ENCODE data around the gene ZGPAT. TPM values are rescaled to one million over a fixed set of nuclear protein-coding genes. Genes with fewer than 3 reads are reported as not detected.

Gene ZGPAT
- total RNA-seq, 1 experiment from 2014 or later: 37.9 TPM

- CTCF ChIA-PET: no interaction called here
These were observed 25.8 kb downstream of the ZGPAT start for GRCh38 chr20:63733579-63734081.

GRCh38 chr20:63734111-63734945 lies 26.5 kb downstream of the ZGPAT start:
- Histone ChIP-seq H3K4me2 (ENCODE audit: low read length) (no peak overlapping the region), H3K36me3 (ENCODE audit: low read depth, low read length) (no peaks in the 10 kb centered on the region; the same call in 1 of the 2 replicates), H3K9me3 (ENCODE audit: low read length) (no peaks in the 10 kb centered on the region), H2AFZ (ENCODE audit: low read length) (no peak overlapping the region), H3K27me3 (ENCODE audit: low read length) (no peaks in the 10 kb centered on the region), H4K20me1 (ENCODE audit: low read length) (no peaks in the 10 kb centered on the region), H3K79me2 (ENCODE audit: low read length) (peaks cover 14% of the 10 kb centered on the region; the same call in 1 of the 2 replicates), H3K9ac (ENCODE audit: low read length) (no peak overlapping the region), H3K4me1 (ENCODE audit: insufficient read depth, low read length) (no peaks in the 10 kb centered on the region), H3K9me2 (replicated peaks; ENCODE audit: low read length) (no peaks in the 10 kb centered on the region), H3F3A (ENCODE audit: low read length, unreplicated experiment) (no peaks in the 10 kb centered on the region), H3K27ac (ENCODE audit: low read length) (no peak overlapping the region), H3K4me3 (ENCODE audit: low read length) (no peak overlapping the region)
- intact Hi-C loops (cut with micrococcal nuclease): no loop called here
- CTCF ChIA-PET: no interaction called here
- TF ChIP-seq EZH2phosphoT487 (IDR thresholded peaks at IDR 0.05; ENCODE audit: borderline replicate concordance, low read length) (no peak), CTCF (conservative IDR thresholded peaks at IDR 0.05; ENCODE audit: low read depth, low read length) (no peak), EZH2 (IDR thresholded peaks at IDR 0.05; ENCODE audit: low read length, unreplicated experiment) (no peak)
- ATAC-seq (no peak), DNase-seq (no peak)
- no TSS peak for BruUV-seq (replicated peaks)
- POLR2A ChIA-PET (ENCODE audit: unreplicated experiment): no interaction called here

More at GRCh38 chr20:63733579-63734081, 25.8 kb downstream of the ZGPAT start:
- H3K36me3 ChIP-seq (ENCODE audit: low read depth, low read length): no peaks in the 10 kb centered on the region; the same call in 1 of the 2 replicates
- intact Hi-C loops (cut with micrococcal nuclease): no loop called here
- no peaks in the 10 kb centered on the region for H3K27me3 ChIP-seq (ENCODE audit: low read length)
- no peak overlapping the region for H3K4me3 ChIP-seq (ENCODE audit: low read length)
- no peak overlapping the region for H3K4me2 ChIP-seq (ENCODE audit: low read length)
- H3K9ac ChIP-seq (ENCODE audit: low read length): no peak overlapping the region
- TF ChIP-seq EZH2 (IDR thresholded peaks at IDR 0.05; ENCODE audit: low read length, unreplicated experiment) (no peak), EZH2phosphoT487 (IDR thresholded peaks at IDR 0.05; ENCODE audit: borderline replicate concordance, low read length) (no peak), CTCF (conservative IDR thresholded peaks at IDR 0.05; ENCODE audit: low read depth, low read length) (no peak)
- DNase-seq: no peak
- H3K27ac ChIP-seq (ENCODE audit: low read length): no peak overlapping the region
- no peaks in the 10 kb centered on the region for H3F3A ChIP-seq (ENCODE audit: low read length, unreplicated experiment)
- ATAC-seq: no peak
- BruUV-seq (replicated peaks): no TSS peak
- no peaks in the 10 kb centered on the region for H3K4me1 ChIP-seq (ENCODE audit: insufficient read depth, low read length)
- POLR2A ChIA-PET (ENCODE audit: unreplicated experiment): no interaction called here
- H3K79me2 ChIP-seq (ENCODE audit: low read length): peaks cover 17% of the 10 kb centered on the region
- H2AFZ ChIP-seq (ENCODE audit: low read length): no peak overlapping the region
- H4K20me1 ChIP-seq (ENCODE audit: low read length): no peaks in the 10 kb centered on the region
- no peaks in the 10 kb centered on the region for H3K9me3 ChIP-seq (ENCODE audit: low read length)
- no peaks in the 10 kb centered on the region for H3K9me2 ChIP-seq (replicated peaks; ENCODE audit: low read length)
